Fibroblast of villous mesenchyme (primary cell): ENCODE data around the gene ADCY7. TPM values are rescaled to one million over a fixed set of nuclear protein-coding genes. Genes with fewer than 3 reads are reported as not detected.
"Not testable (repeated sequence)": the region's sequence is repeated elsewhere in the genome, so short reads cannot be mapped to it uniquely, and the experiment has no call there.

Experiments used
- DNase-seq: peaks from one replicate; pipeline ENCODE4 v3.0.0-alpha.2; 2010; ENCODE audit warnings: low read depth
- H3K4me3 ChIP-seq: 2 replicates; pipeline ENCODE4 v1.5.1; 2011; ENCODE audit warnings: low read depth, mild to moderate bottlenecking, low read length
- total RNA-seq: library from RNA; depleted of rRNA; stranded (reverse); fragments of >200 nt; gene quantifications from 2 replicates; pipeline ENCODE4 v1.2.3, GENCODE V29; 2012
- TF ChIP-seq, protein P1 (sequence below): IDR thresholded peaks from 2 replicates; pipeline ENCODE4 v1.5.1; 2012; ENCODE audit warnings: low read depth, mild to moderate bottlenecking, low read length; ENCODE audit not compliant: insufficient read depth

ADCY7 gene
- total RNA-seq, 1 donor, result 44.9 TPM

- TF ChIP-seq, protein P1, sequence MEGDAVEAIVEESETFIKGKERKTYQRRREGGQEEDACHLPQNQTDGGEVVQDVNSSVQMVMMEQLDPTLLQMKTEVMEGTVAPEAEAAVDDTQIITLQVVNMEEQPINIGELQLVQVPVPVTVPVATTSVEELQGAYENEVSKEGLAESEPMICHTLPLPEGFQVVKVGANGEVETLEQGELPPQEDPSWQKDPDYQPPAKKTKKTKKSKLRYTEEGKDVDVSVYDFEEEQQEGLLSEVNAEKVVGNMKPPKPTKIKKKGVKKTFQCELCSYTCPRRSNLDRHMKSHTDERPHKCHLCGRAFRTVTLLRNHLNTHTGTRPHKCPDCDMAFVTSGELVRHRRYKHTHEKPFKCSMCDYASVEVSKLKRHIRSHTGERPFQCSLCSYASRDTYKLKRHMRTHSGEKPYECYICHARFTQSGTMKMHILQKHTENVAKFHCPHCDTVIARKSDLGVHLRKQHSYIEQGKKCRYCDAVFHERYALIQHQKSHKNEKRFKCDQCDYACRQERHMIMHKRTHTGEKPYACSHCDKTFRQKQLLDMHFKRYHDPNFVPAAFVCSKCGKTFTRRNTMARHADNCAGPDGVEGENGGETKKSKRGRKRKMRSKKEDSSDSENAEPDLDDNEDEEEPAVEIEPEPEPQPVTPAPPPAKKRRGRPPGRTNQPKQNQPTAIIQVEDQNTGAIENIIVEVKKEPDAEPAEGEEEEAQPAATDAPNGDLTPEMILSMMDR, result no peak
- H3K4me3 ChIP-seq, result no peak overlapping the region
- no peak for DNase-seq
Observed at GRCh38 chr16:50229149-50229726, 37.1 kb upstream of the ADCY7 start.

DNA sequence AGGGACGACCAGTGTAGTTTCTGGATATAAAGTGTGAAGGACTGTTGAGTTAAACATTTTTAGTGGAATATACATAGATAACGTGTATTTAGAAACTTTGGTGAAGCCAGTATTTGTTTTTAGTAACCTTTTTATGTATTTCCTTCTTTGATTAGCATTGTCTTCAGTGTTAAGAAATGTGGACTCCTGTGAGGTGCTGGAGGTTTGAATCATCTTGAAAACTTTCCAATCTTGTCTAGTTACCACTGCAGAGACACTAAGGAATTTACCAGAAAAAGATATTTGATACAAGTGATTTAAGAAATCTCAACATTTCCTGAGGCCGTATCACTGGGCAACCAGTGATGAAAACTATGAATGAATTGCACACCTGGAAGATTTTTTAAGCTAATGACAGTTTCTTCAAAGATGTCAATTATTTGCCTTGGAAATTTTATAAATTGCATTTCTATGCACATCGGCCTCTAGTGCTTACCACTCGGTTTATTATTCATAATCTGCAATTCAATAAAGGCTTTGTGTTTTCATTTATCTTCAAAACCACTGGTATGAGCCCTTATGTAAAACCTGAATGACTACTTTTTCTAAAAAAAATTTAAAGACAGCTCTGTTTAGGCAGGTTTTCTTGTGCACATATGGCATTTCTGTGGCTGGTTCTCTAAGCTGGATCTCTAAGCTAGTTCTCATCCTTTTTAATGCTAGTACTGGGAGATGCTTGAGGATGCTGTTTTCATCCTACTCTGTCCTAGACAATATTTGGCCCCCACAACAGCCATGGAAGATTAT is 31.4 kb upstream of the ADCY7 start:
- no peak overlapping the region for H3K4me3 ChIP-seq
- TF ChIP-seq, protein P1, result no peak
- DNase-seq, result no peak

GRCh38 chr16:50235581-50235980 is 30.8 kb upstream of the ADCY7 start:
- DNase-seq, result no peak
- H3K4me3 ChIP-seq, result no peak overlapping the region
- TF ChIP-seq, protein P1, result no peak

- TF ChIP-seq, protein P1, result no peak
- DNase-seq, result no peak
Observed at GRCh38 chr16:50238314-50238713, 28.0 kb upstream of the ADCY7 start.

DNA sequence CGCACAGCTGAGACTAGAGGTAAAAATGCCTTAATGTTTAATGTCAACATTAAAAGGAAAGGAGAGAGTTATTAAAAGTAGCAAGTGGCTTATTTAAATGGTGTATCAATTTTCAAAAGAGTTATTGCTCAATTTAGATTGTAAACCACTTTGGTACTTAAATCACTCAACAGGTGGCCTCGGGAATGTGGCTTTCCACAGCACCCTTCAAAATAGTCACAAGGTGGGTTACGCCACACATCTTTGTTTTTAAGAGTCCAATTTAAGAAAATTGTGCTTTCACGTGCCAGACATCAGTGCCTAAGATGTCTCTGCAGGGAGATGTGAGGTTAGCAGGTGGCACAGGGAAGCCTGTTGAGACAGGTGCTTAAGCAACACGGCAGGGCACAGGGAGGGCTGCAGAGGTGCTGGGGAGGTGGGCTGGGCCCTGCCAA is 27.5 kb upstream of the ADCY7 start:
- no peak overlapping the region for H3K4me3 ChIP-seq
- no peak for DNase-seq
- TF ChIP-seq, protein P1, result no peak

More at GRCh38 chr16:50238314-50238713, 28.0 kb upstream of the ADCY7 start:
- H3K4me3 ChIP-seq, result no peak overlapping the region

- DNase-seq, result peak; percentile 72
- not testable (repeated sequence) for H3K4me3 ChIP-seq
Observed at GRCh38 chr16:50243024-50243423, 23.3 kb upstream of the ADCY7 start.

- TF ChIP-seq, protein P1, result no peak
- DNase-seq, result no peak
Observed at GRCh38 chr16:50244140-50244503, 22.2 kb upstream of the ADCY7 start.

More at GRCh38 chr16:50244140-50244503, 22.2 kb upstream of the ADCY7 start:
- no peak overlapping the region for H3K4me3 ChIP-seq
